Measurements from ENCODE around the gene MSRB3. TPM values are rescaled to one million over a fixed set of nuclear protein-coding genes. Genes with fewer than 3 reads are reported as not detected.

The MSRB3 gene
- total RNA-seq, 1 donor from 2014 or later: 3.7 TPM

GRCh38 chr12:65511134-65511834 lies 232.8 kb downstream of the MSRB3 start:
- no peak overlapping the region for H3K9ac ChIP-seq
- peaks cover 44% of the 10 kb centered on the region for H3K27me3 Mint-ChIP-seq (ENCODE audit: insufficient read depth, low read depth)
- H3K27ac ChIP-seq: no peak overlapping the region
- H3K4me3 Mint-ChIP-seq: peak overlapping the region; percentile 54
- peaks cover 16% of the 10 kb centered on the region for H3K4me1 ChIP-seq
- no peak for DNase-seq (ENCODE audit: low spot score)
- no peak for TF ChIP-seq EZH2 (IDR thresholded peaks at IDR 0.05)
- no peak for TF ChIP-seq EZH2phosphoT487 (IDR thresholded peaks at IDR 0.05)
- TF ChIP-seq CTCF (IDR thresholded peaks at IDR 0.05): no peak
- H3K79me2 ChIP-seq (ENCODE audit: low read depth): no peaks in the 10 kb centered on the region
- peaks cover 22% of the 10 kb centered on the region for H3K9me3 Mint-ChIP-seq
- H3K4me2 ChIP-seq: peak overlapping the region; percentile 66
- H3K9me3 ChIP-seq (ENCODE audit: low read depth): no peaks in the 10 kb centered on the region
- H3F3A ChIP-seq (ENCODE audit: low read depth): peaks cover 20% of the 10 kb centered on the region
- H3K36me3 ChIP-seq: no peaks in the 10 kb centered on the region
- peaks cover 22% of the 10 kb centered on the region for H4K20me1 ChIP-seq (ENCODE audit: low read depth)
- H3K27ac Mint-ChIP-seq: peak overlapping the region; percentile 97
- peaks cover 100% of the 10 kb centered on the region for H3K27me3 ChIP-seq
- H3K4me3 ChIP-seq: peak overlapping the region; percentile 20
- peaks cover 5% of the 10 kb centered on the region for H3K36me3 Mint-ChIP-seq
- H2AFZ ChIP-seq (replicated peaks): no peak overlapping the region
- peaks cover 57% of the 10 kb centered on the region for H3K4me1 Mint-ChIP-seq

GRCh38 chr12:65511912-65512311 lies 233.4 kb downstream of the MSRB3 start:
- peaks cover 53% of the 10 kb centered on the region for H3K4me1 Mint-ChIP-seq
- no peaks in the 10 kb centered on the region for H3K36me3 ChIP-seq

More at GRCh38 chr12:65511912-65512311, 233.4 kb downstream of the MSRB3 start:
- Histone ChIP-seq H4K20me1 (ENCODE audit: low read depth) (peaks cover 22% of the 10 kb centered on the region), H3K4me2 (no peak overlapping the region), H3K27me3 (peaks cover 94% of the 10 kb centered on the region), H3K9ac (no peak overlapping the region), H3K4me3 (no peak overlapping the region), H2AFZ (replicated peaks) (no peak overlapping the region), H3K4me1 (peaks cover 16% of the 10 kb centered on the region), H3K9me3 (ENCODE audit: low read depth) (no peaks in the 10 kb centered on the region), H3F3A (ENCODE audit: low read depth) (peaks cover 20% of the 10 kb centered on the region), H3K27ac (no peak overlapping the region), H3K79me2 (ENCODE audit: low read depth) (no peaks in the 10 kb centered on the region)
- H3K9me3 Mint-ChIP-seq: peaks cover 16% of the 10 kb centered on the region
- no peak for DNase-seq (ENCODE audit: low spot score)
- H3K27me3 Mint-ChIP-seq (ENCODE audit: insufficient read depth, low read depth): peaks cover 37% of the 10 kb centered on the region
- TF ChIP-seq CTCF (IDR thresholded peaks at IDR 0.05): no peak
- TF ChIP-seq EZH2phosphoT487 (IDR thresholded peaks at IDR 0.05): no peak
- TF ChIP-seq EZH2 (IDR thresholded peaks at IDR 0.05): no peak
- peak overlapping the region; percentile 57 for H3K4me3 Mint-ChIP-seq
- peaks cover 3% of the 10 kb centered on the region for H3K36me3 Mint-ChIP-seq
- H3K27ac Mint-ChIP-seq: peak overlapping the region; percentile 96

Other genes with a start within 250 kb of the MSRB3 start
- gene WIF1, start 157.4 kb upstream of the MSRB3 start, total RNA-seq (ENCODE audit: low replicate concordance): 0.06 and 0.19 TPM in 2 replicates
- 8.9 and 11.5 TPM in 2 replicates for gene LEMD3, start 109.1 kb upstream of the MSRB3 start, total RNA-seq (ENCODE audit: low replicate concordance)